Vagina (tissue), 2 donors: ENCODE measurements around the gene DOK7.

Experiments
- CTCF ChIP-seq, 3 experiments: fragments of 450-650 bp in 2 of 3; fragments of 200-600 bp in 1 of 3; sonication (generic) in 1 of 3; IDR thresholded peaks; one replicate each; pipeline ENCODE4 v1.5.1; 2017 to 2019; ENCODE audit warnings: antibody characterized with exemption in 3 of 3, mild to moderate bottlenecking in 2 of 3, moderate library complexity in 2 of 3
- POLR2A ChIP-seq, 2 donors: fragments of 450-650 bp; IDR thresholded peaks; one replicate each; pipeline ENCODE4 v1.6.1; 2017; ENCODE audit warnings: antibody characterized with exemption in 2 of 2, mild to moderate bottlenecking in 2 of 2, moderate library complexity in 2 of 2
- POLR2AphosphoS5 ChIP-seq, 2 donors: sonication (generic); formaldehyde crosslinking; IDR thresholded peaks; one replicate each; pipeline ENCODE4 v1.9.0; 2017; ENCODE audit warnings: antibody characterized with exemption in 2 of 2, mild to moderate bottlenecking in 2 of 2, low read depth in 1 of 2; ENCODE audit not compliant: insufficient read depth in 1 of 2

GRCh38 chr4:3498901-3499510, 35.9 kb downstream of the DOK7 start:
- no peak for TF ChIP-seq POLR2AphosphoS5 (IDR thresholded peaks at IDR 0.05; ENCODE audit: insufficient read depth in 1 of 2, low read depth in 1 of 2)
- TF ChIP-seq CTCF (IDR thresholded peaks at IDR 0.05): no peak
- no peak for TF ChIP-seq POLR2A (IDR thresholded peaks at IDR 0.05)
